HG03095 (cell line): ENCODE results near the gene HAUS3.
A peak's percentile ranks its signal among the peaks of the same experiment; 100 is the strongest.

Experiments
- ATAC-seq: cut with Tn5 transposase; IDR thresholded peaks from one replicate; pipeline ENCODE4 v1.9.1; 2021; ENCODE audit warnings: moderate library complexity; ENCODE audit not compliant: unreplicated experiment

HAUS3 gene, protein sequence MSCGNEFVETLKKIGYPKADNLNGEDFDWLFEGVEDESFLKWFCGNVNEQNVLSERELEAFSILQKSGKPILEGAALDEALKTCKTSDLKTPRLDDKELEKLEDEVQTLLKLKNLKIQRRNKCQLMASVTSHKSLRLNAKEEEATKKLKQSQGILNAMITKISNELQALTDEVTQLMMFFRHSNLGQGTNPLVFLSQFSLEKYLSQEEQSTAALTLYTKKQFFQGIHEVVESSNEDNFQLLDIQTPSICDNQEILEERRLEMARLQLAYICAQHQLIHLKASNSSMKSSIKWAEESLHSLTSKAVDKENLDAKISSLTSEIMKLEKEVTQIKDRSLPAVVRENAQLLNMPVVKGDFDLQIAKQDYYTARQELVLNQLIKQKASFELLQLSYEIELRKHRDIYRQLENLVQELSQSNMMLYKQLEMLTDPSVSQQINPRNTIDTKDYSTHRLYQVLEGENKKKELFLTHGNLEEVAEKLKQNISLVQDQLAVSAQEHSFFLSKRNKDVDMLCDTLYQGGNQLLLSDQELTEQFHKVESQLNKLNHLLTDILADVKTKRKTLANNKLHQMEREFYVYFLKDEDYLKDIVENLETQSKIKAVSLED

DNA sequence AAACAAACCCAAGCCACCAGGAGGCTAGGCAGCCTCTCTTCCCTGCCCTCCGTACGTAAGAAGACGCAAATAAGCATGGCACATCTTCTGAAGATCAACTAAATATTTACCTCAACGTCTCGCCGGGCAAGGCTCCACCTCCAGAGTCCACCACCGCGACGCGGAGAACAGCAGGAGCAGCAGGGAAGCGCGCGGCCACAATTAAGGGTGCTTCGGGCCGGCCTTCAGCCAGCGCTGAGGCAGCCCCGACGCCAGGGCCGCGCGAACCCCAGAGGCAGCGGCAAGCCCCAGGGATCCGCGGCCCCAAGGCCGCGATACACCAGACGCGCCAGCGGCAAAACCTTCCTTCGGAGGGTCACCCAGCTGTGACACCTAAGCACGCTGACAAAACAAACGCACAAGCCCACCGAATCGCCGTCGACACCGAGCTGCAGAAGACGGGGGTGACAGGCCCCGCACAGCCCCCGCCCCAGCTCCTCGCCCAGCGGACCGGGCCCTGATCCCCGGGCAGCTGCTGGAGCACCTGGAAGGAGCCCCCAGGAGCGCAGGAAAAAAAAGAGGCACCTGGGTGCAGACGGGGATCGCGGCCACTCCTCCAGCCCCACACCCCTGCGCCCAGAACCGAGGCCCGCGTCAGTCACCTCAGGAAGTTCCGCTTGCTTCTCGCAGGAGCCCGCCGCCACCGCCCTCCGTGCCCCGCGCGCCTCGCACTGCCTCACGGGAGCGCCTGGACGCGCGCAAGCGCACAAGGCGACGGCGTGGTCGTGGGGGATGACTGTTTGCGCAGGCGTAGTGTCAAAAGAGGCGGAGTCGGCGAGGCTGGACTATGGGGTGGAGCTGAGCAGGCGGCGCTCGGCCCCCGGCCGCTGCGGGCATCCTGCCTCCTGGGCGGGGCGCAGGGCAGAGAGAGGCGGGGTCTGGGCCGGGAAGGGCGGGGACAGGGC lies at the start of gene HAUS3, which contains the start of gene POLN:
Gene HAUS3 (minus strand): TSS at position 712 of the 944 bp plus-strand sequence. CDS start 1,175 bp downstream, outside the sequence.
Gene POLN (minus strand): TSS at position 712 of the 944 bp plus-strand sequence. CDS start 12,890 bp downstream, outside the sequence.
- ATAC-seq, result peak; percentile 89

DNA sequence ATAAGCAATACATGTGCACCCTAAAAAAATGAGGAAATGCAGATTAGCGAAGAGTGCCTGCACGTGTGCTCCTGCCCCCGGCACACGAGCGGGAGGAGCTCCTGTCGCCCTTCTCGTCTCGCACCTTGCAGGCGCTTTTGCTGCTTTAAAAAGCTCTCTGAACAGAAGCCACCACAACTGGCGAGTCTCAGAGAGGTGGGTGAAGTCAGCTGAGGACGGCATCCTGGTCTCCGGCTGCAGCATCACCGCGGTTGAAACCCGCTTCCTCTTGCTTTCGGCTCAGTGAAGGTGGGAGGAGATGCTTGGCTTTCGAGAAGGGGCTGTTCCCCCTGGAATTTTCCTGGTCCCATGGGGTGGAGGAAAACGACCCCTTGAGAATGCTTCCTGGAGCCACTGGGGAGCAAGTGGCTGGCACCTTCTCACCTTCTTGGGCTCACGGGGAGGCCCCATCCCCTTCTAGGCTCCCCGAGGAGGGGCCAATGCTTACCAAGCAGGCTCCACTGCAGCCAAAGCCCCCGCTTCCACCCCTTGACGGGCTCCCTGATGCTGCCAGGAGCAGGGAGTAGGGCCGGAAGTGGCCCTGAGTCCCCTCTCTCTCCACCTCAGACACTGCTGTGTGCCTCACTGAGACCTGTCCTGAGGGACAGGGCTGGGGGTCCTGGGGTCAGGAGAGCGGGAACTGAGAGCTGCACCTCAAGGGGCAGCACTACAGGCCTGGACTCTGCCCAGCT lies 49.2 kb upstream of the HAUS3 start:
- no peak for ATAC-seq

DNA sequence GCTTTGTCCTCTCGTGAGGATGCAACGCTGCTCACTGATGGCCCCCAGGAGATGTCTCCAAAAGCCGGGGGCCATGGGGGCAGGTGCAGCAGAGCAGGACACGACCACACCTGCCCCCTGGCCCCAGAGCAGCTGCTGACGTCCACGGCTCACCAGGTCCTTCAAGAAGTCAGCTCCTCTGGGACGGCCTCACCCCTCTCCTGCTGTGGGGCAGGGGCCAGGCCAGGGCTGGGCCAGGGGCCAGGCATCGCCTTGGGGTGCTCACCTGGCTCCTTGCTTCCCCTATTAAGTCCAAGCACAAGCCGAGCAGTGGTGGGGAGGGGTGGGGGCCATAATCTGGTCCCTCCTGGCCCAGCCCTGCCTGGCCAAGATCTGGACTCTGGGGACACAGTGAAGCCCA lies 48.6 kb upstream of the HAUS3 start:
- no peak for ATAC-seq

DNA sequence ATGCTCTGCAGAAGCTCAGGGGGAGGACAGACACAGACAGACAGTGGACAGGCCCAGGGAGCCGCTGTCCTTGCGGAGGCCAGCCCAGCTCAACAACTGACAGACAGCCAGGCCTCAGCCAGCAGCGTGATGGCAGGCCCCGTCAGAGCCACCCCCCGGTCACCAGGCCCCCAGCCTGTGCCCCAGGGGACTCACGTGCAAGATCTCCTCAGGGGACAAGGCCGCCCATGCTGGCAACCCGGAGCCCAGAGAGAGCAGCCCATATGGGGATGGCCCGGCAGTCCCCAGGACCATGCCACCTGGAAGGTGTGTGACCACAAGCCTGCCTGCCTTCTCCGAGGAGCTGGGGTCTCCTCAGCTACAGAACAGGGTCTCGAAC lies 48.0 kb upstream of the HAUS3 start:
- ATAC-seq, result no peak

DNA sequence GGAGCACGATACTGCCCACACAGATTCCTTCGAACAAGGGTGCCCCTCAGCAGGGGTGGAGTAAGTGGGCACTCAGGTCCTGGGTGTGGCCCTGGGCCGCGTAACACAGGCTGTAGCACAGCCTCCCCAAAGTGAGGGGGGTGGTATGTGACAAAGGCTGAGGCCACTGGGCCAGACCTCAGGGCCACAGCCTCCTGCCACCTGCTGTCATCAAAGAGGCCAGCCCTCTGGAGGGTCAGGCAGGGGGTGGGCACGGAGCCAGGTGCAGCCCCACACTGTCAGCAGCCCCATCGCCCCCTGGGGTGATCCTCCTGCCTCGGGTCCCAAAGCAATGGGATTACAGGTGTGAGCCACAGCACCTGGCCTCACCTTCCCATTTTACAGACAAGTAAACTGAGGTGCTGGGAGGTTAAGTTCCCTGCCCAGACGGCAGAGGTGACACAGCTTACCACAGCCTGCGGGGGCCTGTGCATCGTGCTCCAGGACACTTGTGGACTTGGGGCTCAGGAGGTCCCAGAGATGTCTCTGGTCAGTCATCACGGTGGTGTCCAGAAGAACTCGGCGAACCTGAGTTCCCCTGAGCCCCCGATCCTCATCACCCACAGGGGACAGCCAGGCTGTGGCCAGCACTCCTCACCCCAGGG lies 47.5 kb upstream of the HAUS3 start:
- ATAC-seq, result no peak

DNA sequence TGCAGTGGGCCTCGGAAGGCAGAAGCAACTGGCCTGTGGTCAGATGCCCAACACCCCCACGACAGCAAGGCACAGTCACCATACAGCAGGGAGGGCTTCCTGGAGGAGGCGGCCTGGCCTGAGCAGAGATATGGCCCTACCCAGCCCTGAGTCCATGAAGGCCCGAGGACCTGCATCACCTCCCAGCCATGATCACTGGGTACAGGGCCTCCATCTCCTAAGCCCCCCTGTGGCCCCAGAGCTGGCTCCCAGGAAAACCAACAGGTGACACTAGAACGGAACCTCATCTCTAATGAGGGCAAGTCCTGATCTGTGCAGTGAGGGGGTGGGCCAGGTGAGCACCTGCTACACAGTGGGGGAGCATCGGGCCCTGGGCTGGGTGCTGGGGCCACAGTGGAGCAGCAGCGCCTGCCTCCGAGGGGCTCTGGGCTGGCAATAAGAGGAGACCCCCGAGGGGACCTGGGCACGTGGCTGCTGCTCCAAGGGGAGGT lies 46.2 kb upstream of the HAUS3 start:
- ATAC-seq, result no peak

DNA sequence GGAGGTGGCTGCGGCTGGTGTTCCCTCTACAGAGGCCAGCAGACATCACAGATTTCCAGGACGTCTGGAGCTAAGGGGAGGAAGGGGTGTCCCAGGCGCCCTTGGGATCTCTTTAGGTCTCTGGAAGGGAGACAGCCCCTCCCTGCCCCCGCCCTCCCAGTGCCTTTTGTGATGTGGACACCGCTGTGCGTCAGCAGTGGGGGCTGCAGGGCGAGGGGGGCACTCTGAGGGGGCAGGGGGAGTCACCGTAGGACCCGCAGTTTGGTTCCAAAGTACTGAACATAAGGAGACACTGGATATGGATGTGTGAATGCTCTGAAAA lies 45.6 kb upstream of the HAUS3 start:
- no peak for ATAC-seq

DNA sequence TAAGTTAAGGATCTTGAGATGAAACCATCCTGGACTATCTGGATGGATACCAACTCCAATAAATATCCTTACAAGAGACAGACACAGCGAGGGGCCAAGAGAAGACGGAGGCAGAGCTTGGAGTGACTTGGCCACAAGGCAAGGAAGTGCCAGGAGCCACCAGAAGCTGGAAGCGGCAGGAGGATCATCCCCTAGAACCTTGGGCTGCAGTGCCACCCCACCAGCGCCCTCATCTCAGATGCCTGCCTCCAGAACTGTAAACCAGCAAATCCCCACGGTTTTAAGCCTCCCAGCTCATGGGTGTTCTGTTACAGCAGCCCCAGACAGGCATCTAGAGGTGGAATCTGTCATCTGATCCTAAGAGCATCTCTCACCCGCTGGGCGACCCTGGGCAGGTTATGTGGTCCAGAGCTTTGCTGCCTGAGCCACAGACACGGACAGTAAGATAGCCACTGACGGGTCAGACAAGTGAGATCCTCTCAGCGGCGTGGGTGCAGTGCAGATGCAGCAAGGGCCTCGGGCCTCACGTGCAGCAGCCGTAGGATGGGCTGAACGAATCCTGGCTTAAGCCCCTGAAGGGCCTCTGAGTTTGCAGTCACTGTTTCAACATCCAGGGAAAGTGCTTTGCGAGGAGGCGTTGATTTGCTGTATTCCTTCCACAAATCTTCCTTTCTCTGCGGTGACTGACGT lies 45.1 kb upstream of the HAUS3 start:
- ATAC-seq, result no peak

DNA sequence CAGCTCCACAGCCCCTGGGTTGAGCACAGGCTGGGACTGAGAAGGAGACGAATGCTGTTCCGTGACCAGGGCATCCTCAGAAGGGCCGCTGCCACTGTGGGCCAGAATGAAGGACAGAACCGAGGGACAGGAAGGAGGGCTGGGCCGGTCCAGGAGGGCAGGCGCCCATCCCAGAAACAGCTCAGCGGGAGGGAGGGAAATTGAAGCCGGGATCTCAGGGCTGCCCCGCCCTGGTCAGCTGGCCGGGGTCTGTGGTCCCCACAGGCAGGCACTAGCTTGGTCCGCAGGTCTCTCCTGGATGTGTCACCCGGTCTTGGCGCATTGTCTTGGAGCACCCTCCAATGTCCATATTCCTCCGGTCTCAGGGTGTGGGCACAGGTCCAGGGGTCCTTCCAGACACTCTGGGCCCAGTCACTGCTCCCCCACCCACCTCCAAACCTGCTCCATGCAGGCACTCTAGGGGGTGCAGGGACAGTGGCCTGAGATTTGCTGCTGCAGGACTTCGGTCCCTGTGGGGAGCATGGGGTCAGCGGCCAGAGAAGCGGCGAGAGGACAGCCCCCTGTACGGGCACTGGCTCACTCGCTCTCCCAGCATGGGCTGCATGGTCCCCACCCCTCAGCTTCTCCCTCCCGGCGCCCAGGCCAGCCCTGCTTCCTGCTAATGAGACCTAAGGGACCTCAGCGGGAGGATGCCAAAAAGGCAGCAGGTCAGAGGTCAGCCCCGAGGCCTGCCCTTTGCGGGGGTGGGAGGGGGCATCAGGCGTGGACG lies 43.9 kb upstream of the HAUS3 start:
- ATAC-seq, result no peak

DNA sequence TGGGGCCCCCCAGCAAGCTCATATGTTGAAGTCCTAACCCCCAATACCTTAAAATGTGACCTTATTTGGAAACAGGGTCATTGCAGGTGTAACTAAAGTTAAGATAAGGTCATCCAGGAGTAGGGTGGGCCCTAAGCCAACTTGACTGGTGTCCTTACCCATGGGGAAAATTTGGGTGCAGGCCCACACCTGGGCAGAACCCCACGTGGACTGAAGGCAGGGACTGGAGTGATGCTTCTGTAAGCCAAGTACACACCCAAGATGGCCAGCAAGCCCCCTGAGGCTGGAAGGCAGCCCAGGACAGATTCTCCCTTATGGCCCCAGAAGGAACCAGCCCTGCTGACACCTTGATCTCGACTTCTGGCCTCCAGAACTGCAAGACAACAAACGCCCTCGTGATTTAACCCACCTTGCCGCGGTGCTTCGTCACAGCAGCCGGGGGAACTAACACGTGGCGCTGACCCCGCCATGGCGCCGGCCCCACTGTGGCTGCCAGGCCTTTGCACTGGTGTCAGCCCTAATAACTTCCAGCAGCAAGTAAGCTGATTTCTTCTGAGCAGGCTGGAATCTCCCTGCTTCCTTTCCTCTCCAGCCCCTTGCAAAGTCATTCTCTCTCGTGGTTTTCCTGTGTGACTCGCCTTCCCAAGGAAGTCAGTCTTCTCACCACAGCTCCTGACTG lies 43.2 kb upstream of the HAUS3 start:
- ATAC-seq, result no peak

DNA sequence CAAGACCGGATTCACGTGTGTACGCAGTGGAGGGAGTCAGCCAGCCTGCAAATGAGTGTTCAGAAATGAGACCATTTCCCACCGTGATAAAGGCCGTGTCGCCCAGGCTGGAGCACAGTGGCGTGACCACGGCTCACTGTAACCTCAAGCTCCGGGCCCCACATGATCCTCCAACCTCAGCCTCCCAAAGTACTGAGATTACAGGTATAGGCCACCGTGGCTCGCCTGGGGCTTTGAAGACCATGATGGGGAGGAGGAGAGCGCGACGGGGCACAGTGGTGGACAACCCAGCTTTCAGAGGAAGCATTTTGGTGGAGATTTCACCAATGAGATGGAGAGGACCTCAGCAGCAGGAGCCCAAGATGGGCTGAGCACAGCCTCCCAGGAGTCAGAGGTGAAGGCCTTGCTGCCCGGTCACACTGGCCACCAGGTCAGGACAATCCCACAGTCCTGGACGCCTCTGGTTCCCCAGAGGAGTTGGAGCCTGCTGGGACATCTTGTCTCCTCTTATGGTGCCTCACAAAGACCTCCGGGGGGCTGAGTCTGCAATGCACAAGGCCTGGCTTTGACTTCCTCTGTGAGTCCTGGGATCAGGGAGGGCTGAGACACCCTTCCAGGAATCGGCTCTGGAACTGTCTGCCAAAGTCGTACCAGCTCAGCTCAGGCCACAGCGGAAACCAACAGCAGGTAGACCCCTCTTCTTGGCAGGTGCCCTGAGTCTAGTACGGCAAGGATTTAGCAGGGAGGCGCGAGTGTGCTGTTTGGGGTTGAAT lies 42.4 kb upstream of the HAUS3 start:
- no peak for ATAC-seq

DNA sequence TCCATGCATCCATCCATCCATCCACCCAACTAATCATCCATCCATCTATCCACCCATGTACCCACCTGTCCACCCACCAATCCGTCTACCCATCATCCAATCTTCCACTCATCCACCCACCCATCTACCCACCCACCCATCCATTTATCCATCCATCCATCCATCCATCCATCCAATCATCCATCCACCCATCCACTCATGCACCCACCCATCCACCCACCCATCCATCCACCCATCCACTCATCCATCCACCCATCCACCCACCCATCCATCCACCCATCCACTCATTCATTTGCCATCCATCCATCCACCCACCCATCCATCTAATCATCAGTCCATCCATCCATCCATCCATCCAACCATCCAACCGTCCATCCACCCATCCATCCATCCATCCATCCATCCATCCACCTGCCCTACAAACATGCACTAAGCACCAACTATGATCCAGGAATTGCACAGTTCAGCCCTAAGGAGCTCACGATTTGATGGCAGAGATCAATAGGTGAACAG lies 41.3 kb upstream of the HAUS3 start:
- no peak for ATAC-seq

DNA sequence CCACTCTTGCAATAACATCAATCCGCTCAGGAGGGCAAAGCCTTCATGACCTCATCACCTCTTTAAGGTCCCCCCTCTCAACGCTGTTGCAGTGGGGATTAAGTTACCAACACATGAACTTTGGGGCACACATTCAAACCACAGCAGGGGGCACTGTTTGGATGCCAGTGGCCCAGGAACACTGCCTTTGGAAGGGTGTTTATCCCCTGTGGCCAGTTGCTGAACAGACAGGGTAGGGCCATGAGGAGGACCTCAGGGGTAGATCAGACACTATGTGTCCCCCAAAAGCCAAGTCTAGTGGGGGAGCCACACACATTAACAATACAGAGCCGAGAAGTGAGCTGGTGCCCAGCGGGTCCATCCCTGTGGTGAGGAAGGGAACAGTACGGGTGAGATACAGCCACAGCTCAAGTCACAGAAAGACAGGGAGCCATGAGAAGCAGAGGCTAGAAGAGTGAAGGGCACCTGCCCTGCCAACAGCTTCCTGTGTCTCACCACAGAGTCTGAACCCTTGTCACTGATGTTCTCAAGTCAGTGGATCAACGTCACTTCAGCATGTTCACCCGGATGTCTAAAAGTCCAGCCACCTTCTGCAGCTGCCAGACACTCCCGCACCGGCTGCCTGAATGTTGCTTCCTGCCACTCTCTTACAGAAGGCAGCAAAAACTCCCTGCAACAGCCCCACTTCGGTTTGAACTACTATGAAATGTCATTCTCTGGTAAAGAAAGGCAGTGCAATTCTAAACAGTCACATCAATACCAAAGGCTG lies 39.8 kb upstream of the HAUS3 start:
- ATAC-seq, result no peak

DNA sequence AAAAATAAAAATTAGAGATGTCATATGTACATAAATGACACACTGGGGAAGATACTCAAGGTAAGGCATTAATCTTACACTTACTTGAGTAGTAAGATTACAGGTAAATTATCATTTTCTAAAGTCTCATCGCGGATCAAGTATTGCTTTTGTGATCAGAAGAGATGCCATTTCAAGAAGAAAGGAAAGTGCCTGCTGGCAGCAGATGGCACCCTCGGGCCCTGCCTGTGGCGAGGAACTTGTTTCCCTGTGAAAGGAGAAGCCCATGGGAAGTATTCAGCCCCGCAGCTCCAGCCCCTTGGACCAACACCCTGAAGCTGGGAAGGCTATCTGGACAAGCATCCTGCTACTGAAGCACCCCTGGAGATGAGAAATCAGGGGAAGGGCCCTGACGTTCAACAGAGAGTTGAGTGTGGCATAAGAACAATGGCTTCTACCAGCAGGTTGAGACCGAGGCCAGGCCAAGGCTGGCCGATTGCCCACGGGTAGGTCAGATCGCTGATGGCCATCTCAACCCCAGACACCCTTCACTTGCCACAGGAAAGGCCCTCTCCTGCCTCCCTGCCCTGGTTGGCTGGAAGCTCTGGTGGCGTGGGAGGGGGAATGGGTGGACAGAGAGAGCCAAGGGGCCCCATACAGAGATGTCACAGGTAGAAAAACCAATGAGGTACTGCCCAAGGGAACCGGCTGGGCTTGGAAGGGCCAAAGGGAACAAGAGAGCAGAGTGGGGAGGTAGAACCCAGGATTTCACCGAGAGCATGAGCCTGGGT lies 38.8 kb upstream of the HAUS3 start:
- no peak for ATAC-seq

DNA sequence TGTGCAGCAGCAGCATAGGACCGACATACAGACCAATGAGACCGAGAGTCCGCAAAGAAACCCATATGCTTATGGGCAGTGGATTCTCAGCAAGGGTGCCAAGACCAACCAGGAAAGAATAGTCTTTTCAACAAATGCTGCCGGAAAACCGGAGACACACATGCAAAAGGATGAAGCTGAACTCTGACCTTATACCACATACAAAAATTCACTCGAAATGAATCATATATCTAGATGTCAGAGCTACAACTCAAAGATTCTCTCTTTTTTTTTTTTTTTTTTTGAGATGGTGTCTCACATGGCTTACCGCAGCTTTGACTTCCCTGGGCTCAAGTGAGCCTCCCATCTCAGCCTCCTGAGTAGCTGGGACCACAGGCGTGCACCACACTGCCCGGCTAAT lies 36.0 kb upstream of the HAUS3 start:
- ATAC-seq, result no peak
